Thymus (tissue), 11 donors: Measurements from ENCODE around the gene EFEMP1. TPM values are rescaled to one million over a fixed set of nuclear protein-coding genes. Genes with fewer than 3 reads are reported as not detected.

Experiments used
- DNase-seq, 9 donors: peaks; one replicate each; pipeline ENCODE4 v3.0.0-alpha.2; 2013; ENCODE audit warnings: low spot score in 9 of 9, low read depth in 6 of 9, missing footprints in 1 of 9
- H3K27ac ChIP-seq, 2 donors: one replicate each; pipeline ENCODE4 v1.5.1; 2013; ENCODE audit warnings: control low read depth in 1 of 2, low read depth in 1 of 2, low read length in 1 of 2, mild to moderate bottlenecking in 1 of 2, moderate library complexity in 1 of 2
- H3K27me3 ChIP-seq, 2 donors: one replicate each; pipeline ENCODE4 v1.5.1; 2013; ENCODE audit warnings: low read length in 1 of 2; ENCODE audit not compliant: control insufficient read depth in 2 of 2, insufficient read depth in 1 of 2
- H3K36me3 ChIP-seq, 2 donors: one replicate each; pipeline ENCODE4 v1.5.1; 2013; ENCODE audit warnings: low read length in 1 of 2, mild to moderate bottlenecking in 1 of 2, moderate library complexity in 1 of 2; ENCODE audit not compliant: control insufficient read depth in 2 of 2, insufficient read depth in 2 of 2
- H3K4me1 ChIP-seq, 2 donors: one replicate each; pipeline ENCODE4 v1.5.1; 2013; ENCODE audit warnings: low read length in 2 of 2; ENCODE audit not compliant: control insufficient read depth in 2 of 2, insufficient read depth in 2 of 2
- H3K4me3 ChIP-seq, 2 donors: one replicate each; pipeline ENCODE4 v1.5.1; 2013; ENCODE audit warnings: low read length in 2 of 2, control low read depth in 1 of 2, mild to moderate bottlenecking in 1 of 2
- H3K9me3 ChIP-seq, 2 donors: one replicate each; pipeline ENCODE4 v1.5.1; 2013; ENCODE audit warnings: low read length in 1 of 2, mild to moderate bottlenecking in 1 of 2; ENCODE audit not compliant: control insufficient read depth in 2 of 2, insufficient read depth in 1 of 2
- WGBS: extraction: QIAGEN DNeasy Blood & Tissue Kit; methylation state at CpG from one replicate; pipeline ENCODE4 v1.1.7; 2013; 5-methylcytosine and 5-hydroxymethylcytosine counted together
- polyA plus RNA-seq: library from polyadenylated mRNA; stranded (reverse); fragments of 200-250 nt; gene quantifications from one replicate; pipeline ENCODE4 v1.2.3, GENCODE V29; 2013
- total RNA-seq: library from RNA; stranded (reverse); fragments of 120-200 nt; gene quantifications from one replicate; pipeline ENCODE4 v1.2.4, GENCODE V29; 2013
- donor health status: healthy.

Gene EFEMP1
- total and polyA plus RNA-seq, 2 donors, result 4.0 to 24.3 TPM

GRCh38 chr2:55865096-55865835 lies 58.3 kb downstream of the EFEMP1 start:
- DNase-seq, result no peak
- no peaks in the 10 kb centered on the region for H3K9me3 ChIP-seq
- no peaks in the 10 kb centered on the region for H3K36me3 ChIP-seq
- no peak overlapping the region for H3K27ac ChIP-seq
- H3K4me1 ChIP-seq, result no peaks in the 10 kb centered on the region
- no peak overlapping the region for H3K4me3 ChIP-seq
- WGBS, result 91% methylated on average over 2 of the region's 2 CpGs
- no peaks in the 10 kb centered on the region for H3K27me3 ChIP-seq

- Histone ChIP-seq H3K27me3 (no peaks in the 10 kb centered on the region), H3K36me3 (no peaks in the 10 kb centered on the region), H3K9me3 (no peaks in the 10 kb centered on the region), H3K4me3 (no peak overlapping the region), H3K27ac (no peak overlapping the region), H3K4me1 (no peaks in the 10 kb centered on the region)
- 93% methylated on average over 6 of the region's 6 CpGs for WGBS
- no peak for DNase-seq
Measured at GRCh38 chr2:55864351-55865084, 59.1 kb downstream of the EFEMP1 start.

- Histone ChIP-seq H3K36me3 (no peaks in the 10 kb centered on the region), H3K4me1 (no peaks in the 10 kb centered on the region)
- WGBS, result 95% methylated on average over 7 of the region's 7 CpGs
Measured at GRCh38 chr2:55862673-55863390, 60.8 kb downstream of the EFEMP1 start.

GRCh38 chr2:55862246-55862645 lies 61.3 kb downstream of the EFEMP1 start:
- no peak overlapping the region for H3K4me3 ChIP-seq
- no peak for DNase-seq
- no peak overlapping the region for H3K27ac ChIP-seq
- no peaks in the 10 kb centered on the region for H3K27me3 ChIP-seq
- WGBS, result 95% methylated on average over 3 of the region's 3 CpGs
- H3K36me3 ChIP-seq, result no peaks in the 10 kb centered on the region
- H3K9me3 ChIP-seq, result no peaks in the 10 kb centered on the region
- no peaks in the 10 kb centered on the region for H3K4me1 ChIP-seq

More at GRCh38 chr2:55862673-55863390, 60.8 kb downstream of the EFEMP1 start:
- Histone ChIP-seq H3K9me3 (no peaks in the 10 kb centered on the region), H3K27me3 (no peaks in the 10 kb centered on the region), H3K27ac (no peak overlapping the region), H3K4me3 (no peak overlapping the region)
- DNase-seq, result no peak

- no peak overlapping the region for H3K27ac ChIP-seq
- H3K4me3 ChIP-seq, result no peak overlapping the region
- no peaks in the 10 kb centered on the region for H3K36me3 ChIP-seq
- DNase-seq, result no peak
- no peaks in the 10 kb centered on the region for H3K9me3 ChIP-seq
- no peaks in the 10 kb centered on the region for H3K4me1 ChIP-seq
- no peaks in the 10 kb centered on the region for H3K27me3 ChIP-seq
- WGBS, result 95% methylated on average over 6 of the region's 6 CpGs
Measured at GRCh38 chr2:55861733-55862132, 61.8 kb downstream of the EFEMP1 start.

GRCh38 chr2:55860832-55861231 lies 62.8 kb downstream of the EFEMP1 start:
- Histone ChIP-seq H3K27ac (no peak overlapping the region), H3K27me3 (no peaks in the 10 kb centered on the region), H3K4me3 (no peak overlapping the region), H3K36me3 (no peaks in the 10 kb centered on the region), H3K4me1 (no peaks in the 10 kb centered on the region), H3K9me3 (no peaks in the 10 kb centered on the region)
- no peak for DNase-seq
- WGBS, result 96% methylated on average over 2 of the region's 2 CpGs

GRCh38 chr2:55859875-55860274 lies 63.7 kb downstream of the EFEMP1 start:
- Histone ChIP-seq H3K36me3 (no peaks in the 10 kb centered on the region), H3K4me3 (no peak overlapping the region), H3K4me1 (no peaks in the 10 kb centered on the region), H3K27ac (no peak overlapping the region), H3K27me3 (no peaks in the 10 kb centered on the region), H3K9me3 (no peaks in the 10 kb centered on the region)
- no peak for DNase-seq
- 95% methylated on average over 3 of the region's 3 CpGs for WGBS

GRCh38 chr2:55857766-55858165 lies 65.8 kb downstream of the EFEMP1 start:
- Histone ChIP-seq H3K27me3 (no peaks in the 10 kb centered on the region), H3K4me1 (no peaks in the 10 kb centered on the region), H3K27ac (no peak overlapping the region), H3K36me3 (no peaks in the 10 kb centered on the region), H3K4me3 (no peak overlapping the region), H3K9me3 (no peaks in the 10 kb centered on the region)
- DNase-seq, result no peak
- WGBS, result 97% methylated on average over 2 of the region's 2 CpGs

GRCh38 chr2:55856936-55857335 lies 66.6 kb downstream of the EFEMP1 start:
- 82% methylated on average over 3 of the region's 3 CpGs for WGBS
- Histone ChIP-seq H3K27ac (no peak overlapping the region), H3K4me1 (no peaks in the 10 kb centered on the region), H3K4me3 (no peak overlapping the region), H3K36me3 (no peaks in the 10 kb centered on the region), H3K9me3 (no peaks in the 10 kb centered on the region), H3K27me3 (no peaks in the 10 kb centered on the region)
- no peak for DNase-seq
